GM11168 (cell line): Measurements from ENCODE around the gene NCKAP5.

Source experiments
- in situ Hi-C: fragments of 300-500 bp; cut with MboI; formaldehyde crosslinking; loops from one replicate; pipeline ENCODE4 v1.12.0; 2022; ENCODE audit warnings: low sequenced_read_pairs; ENCODE audit not compliant: unreplicated experiment

The NCKAP5 gene

DNA sequence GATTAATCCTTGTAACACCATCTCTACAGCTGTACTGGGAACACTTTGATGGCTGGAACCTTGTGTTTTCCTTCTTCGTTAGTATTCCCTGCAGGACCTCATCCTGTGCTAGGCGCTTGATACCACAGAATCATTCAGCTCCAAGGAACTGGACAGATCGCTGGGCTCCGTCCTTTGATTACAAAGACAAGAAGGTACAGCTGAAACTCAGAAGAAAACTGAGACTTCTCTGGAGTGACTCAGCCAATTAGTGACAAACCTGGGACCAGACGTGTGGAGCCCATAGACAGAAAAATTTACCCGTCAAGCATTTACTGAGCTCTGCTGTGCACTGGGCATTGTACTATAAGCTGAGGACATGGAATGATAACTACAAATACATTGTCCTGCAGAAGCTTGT is 67.3 kb downstream of the NCKAP5 start:
- in situ Hi-C loops, result no loop called here

DNA sequence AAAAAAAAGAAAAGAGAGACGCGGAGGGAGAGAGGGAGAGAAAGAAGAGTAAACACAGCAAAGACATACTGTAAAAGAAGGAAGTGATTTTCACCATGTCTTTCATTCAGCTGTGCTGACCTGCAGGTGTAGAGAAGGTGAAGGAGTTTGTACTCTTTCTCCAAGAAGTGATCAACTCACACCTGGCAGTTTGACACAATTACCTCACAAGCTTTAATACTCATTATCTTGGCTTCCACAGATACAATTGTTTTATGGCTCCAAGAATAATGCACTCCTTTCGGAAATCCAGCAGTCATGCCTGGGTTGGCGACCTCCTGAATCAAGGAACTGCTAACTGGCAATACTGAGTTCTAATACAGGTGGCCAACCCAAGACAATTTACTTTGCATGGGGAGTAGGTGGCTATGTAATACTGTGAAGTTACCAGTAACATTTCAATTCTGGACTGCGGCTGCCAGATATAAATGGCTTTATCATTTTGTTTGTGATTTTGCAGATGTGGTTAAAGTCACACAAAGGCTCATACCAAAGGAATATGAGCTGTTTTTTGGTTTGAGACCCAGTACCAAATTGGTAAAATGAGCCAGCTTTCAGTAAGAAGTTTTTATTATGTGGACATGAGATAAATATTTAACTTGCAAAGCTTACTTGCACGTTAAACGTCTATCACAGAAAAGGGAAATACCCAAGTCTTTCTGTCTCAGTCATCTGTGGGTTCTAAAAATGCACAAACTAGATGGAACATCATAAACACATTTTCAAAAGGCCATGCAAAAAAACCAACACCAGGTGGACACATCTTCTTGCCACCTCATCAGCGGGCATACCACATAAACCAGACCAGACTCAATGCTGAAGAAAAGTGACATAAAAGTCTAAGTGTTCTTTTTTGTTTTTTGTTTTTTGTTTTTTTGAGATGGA is 69.3 kb downstream of the NCKAP5 start:
- in situ Hi-C loops, result no loop called here

DNA sequence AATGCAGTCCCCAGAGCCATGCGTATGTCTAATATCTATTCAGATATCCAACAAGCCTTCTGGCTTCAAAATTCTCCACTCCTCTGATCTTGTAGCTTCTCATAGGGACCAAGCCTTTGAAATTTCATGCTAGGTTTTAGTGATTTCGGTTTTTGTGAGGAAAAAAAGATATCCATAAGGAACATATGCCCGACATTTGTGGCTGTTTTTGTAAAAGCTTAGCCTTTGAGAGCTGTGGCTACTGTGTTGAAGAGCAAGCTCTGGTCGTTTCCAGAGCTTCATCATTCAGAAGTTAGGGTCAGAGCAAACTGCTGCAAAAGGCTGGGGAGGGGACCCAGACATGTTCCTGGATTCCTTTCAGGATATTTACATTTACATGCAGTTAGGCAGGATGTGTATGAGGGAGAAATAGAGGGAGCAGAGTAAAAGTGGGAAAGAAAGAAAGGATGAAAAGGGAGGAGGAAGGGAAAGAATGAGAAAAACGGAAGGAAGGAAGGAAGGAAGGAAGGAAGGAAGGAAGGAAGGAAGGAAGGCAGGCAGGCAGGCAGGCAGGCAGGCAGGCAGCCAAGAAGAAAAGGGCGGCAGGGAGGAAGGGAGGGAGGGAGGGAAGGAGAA is 70.2 kb downstream of the NCKAP5 start:
- in situ Hi-C loops, result no loop called here

DNA sequence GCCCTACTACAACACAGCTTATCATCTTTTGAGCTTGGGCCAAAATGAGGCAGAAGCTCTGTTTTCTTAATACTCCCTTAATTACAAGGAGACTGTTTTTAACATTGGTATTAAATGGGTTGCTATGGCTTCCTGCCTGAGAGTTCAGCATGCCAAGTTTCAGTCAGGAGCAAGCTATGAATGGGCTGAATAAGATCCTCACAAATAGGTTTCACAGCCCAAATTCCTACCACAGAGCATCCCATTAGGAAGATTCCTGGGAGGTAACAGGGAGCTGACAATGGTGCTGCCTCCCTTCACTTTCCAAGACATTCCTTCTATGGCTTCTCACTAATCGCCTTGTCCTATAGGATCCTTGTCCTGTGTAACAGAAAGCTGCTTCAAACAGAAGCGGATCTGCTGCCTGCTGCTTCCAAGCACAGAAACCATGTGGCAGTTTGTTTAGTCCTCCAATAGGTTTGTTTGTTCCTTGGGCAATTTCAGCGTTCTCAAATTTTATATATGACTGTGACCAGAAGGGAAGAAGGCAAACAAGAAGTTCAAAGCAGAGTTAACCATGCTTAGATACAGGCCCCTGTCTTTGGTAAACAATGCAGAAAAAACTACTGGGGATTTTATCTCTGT is 70.9 kb downstream of the NCKAP5 start:
- in situ Hi-C loops, result no loop called here

DNA sequence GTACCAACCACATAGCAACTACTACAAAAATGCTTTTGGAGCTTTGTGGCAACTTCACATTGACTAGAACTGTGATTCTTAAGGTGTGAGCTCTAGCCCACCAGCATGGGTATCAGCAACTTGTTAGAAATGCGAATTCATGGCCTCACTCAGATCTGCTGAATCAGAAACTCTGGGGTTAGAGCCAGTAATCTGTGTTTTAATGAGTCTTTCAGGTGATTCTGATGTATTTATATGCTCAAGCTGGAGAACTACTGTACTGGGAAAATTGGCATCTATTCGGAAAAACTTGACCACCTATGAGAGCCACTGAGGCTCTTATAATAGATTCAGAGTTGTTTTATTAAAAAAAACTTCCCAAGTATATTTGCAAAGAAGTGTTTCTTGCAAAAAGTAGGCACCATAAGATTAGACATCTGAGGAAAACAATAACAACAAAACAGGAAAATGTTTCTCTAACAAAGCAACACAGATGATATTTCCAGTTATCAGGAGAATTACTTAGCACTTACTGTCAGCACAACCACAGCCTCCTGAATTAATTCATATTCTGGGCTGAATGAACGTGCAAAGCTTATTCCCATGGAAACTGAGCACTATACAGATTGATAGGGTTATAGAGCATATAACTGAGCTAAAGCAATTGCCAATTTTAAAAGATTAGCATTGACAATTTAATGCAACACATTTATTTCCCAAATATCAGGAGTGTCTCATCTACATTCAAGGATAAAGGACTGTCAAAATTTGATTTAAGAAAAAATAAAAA is 71.6 kb downstream of the NCKAP5 start:
- in situ Hi-C loops, result no loop called here

DNA sequence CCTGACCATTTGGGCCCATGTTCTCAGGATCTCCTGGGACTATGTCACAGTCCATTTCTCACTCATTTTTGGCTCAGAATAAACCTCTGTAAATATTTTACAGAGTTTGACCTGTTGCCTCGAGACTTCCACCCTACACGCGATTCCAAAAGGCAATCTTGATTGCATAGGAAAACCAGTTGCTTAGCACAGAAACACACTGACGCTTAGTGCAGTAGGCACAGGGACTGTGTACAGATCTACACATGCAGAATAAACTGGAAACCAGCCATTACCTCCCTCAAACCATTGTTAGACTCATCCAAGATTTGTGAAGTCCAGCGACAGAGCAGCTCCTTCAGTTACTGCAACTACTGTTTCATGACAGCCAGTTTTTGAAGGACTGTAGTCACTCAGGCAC is 73.0 kb downstream of the NCKAP5 start:
- in situ Hi-C loops, result no loop called here

DNA sequence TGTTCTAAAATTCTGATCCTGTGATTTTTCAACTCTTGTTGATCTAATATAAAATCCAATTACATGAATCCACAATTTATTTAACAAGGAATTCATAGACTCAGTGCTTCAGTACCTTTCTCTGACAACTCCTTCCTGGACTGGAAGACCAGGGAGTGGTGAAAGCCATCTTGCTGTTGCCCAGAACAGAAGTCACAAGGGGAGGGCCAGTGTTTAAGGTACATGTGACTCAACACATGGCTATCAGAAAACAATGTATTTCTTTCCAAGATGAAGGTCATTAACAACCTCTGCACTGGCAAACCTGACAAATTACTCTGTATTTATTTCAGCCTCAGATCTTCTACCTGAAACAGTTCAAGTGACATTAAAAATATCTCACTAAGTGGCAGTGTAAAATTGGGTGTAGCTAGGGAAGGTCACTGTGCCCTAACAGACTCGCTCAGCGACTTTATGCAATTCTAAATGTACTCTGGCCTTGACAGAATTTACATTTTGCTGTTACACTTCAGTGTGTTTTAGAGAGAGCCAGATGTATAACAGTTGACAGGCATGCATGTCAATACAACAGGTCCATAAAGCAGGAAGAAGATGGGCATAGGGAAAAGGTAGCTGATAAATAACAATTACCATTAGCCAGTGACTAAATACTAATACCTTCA is 75.4 kb downstream of the NCKAP5 start:
- in situ Hi-C loops, result no loop called here

DNA sequence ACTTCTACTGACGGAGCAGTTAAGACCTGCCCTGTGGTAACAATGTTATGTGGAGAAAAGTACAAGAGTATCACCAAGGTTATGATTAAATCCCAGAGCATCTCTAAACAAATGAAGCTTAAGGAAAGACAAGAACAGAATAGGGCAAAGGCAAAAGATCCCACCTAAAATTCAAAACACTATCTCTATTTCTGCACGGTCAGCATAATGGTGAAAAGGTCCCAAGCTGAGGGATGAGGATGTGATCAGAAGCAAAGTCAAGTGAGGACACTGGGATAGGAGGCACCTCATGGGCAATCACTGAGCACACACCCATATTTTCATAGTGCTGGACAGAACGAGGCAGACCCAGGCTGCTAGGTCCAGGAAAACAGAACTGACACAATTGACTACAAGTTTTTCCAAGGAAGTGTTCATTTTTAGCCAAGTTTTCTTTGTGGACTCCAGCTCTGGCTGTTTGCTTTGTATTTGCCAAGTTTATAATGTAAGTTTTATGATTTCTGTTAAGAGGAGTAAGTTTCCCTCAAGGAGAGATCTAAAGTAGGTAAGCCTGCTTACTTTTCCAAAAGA is 77.8 kb downstream of the NCKAP5 start:
- in situ Hi-C loops, result no loop called here

DNA sequence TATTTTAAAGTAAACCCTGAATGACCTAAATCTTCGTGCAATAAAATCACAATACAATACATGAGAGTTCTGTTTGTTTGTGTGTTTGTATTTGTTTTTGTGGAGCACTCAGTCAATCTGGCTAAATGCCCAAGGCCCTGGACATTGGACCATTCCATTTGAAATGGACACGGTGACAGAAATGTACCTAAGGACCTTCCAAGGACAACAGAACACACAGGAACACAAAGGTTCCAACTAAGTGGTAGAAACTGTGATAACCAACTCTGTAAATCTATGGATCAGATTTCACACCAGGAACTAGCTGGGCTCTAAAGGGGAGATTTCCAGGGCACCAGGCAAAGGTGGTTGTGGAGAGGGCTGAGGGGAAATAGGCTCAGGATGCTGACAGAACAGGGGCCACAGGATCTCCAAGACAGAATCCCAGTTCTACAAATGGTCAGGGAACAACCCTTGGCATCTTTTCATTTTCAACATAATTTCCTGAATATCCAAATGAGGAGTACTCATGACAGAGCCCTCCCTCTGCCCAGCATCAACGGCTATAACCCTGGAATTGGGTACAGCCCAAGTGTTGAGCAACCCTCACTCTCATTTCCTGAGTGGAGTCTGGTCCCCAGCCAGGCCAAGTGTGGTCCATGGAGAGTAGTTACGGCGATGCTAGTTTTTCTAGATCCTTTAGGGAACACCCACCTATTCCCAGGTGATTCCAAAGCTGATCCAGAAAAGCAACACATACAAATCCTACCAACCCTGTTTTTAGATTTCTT is 78.4 kb downstream of the NCKAP5 start:
- in situ Hi-C loops, result no loop called here

DNA sequence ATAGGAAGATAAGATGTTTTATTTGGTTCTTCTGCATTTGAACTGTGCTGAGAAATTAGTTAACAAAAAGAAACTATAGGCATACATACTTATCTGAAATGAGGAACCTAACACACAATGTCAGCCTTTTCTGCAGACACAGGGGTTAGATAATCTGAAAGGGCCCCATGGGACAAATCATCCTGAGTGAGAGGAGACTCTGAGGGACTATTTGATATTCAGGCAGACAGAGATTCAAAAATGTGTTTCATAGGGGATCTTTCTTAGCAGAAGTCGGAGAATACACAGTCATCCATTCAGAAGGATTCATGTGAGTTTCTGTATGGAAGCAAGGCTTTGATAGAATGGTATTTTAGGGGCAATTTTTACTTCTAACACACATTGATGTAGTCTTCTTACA is 79.1 kb downstream of the NCKAP5 start:
- in situ Hi-C loops, result no loop called here

DNA sequence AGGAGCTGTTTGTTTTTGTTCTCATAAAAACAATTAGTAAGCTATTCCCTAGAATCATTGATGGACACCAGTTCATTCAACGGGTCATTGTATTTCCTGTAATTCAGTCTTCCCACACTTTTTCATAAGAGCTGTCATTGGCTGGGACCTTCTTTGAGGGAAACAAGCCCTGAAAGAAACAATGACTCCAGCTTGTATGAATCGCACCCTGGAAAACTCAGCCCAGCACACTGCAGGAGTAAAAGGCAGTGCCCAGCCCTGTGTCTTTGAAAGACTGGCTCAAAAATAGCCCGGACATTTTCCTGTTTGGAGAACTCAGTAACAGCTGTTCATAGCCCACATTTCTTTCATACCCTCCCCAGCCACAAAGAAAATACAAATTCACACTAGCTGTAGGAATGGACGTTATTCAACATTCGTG is 81.5 kb downstream of the NCKAP5 start:
- in situ Hi-C loops, result no loop called here

DNA sequence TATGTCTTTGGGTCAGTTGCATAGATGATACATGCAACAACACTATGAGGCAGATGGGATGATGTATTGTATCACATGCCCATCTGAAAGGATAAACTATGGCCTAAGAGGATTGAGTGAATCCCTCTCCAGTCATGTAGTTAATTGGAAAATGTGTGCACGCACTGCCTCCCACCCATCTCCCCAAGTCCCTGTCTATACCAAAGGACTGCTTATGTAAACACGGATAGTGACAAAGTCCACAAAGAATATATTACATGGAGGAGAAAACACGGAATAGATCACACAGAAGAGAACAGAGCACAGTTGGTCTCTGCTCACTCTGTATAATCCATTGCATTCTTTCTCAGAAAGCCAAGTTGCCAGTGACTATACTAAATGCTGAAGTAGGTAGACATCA is 82.4 kb downstream of the NCKAP5 start:
- in situ Hi-C loops, result no loop called here

DNA sequence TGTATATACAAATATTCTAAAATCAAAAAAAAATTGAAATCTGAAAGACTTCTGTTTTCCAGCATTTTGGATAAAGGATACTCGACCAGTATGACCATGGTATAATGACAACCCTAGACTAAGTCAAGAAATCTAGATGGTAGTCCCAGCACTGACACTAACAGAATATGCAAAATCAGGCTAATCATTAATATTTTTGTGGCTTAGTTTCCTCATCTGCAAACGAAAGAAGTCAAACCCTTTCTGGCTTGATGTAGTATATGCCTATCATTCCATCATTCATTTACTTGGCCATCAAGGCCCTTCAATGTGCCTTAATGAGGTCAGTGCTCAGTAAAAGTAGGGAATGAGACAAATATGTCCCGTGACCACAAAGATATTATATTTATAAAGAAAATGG is 83.5 kb downstream of the NCKAP5 start:
- in situ Hi-C loops, result no loop called here

DNA sequence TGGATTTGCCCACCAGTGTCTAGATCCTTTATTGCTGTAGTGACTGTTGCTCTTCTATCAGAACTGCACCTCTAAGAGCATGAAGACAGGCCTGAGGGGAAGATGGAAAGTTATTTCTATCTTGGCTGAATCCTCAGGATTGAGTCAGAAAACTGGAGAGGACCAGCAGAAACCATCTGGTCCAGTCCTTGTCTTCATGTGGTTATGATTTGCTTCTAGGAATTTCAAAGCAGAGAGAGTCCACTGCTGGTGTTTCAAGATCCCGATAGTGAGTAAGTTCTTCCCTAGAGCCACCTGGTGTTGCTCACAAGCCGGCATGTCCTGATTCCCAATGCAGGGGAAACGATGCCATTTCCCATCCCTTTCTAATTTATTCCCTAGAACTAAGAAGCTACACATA is 84.2 kb downstream of the NCKAP5 start:
- in situ Hi-C loops, result no loop called here

DNA sequence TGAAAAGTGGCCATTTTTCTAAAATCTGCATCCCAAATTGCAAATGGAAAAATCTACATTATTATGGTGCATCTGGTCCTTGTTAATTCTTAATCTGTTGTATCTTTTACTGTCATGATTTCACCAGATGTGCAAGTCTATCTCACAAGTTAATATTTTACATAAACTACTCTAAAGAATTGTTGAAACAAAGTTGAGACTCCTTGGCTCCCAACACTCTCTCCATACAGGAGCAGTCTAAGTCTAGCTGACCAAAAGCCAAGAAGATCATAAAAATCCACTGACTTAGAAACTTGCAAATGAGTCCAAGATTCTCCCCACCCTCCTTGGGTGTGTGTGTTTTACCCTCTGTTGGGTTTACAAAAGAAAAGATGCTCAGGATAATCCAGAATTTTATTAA is 85.1 kb downstream of the NCKAP5 start:
- in situ Hi-C loops, result no loop called here

DNA sequence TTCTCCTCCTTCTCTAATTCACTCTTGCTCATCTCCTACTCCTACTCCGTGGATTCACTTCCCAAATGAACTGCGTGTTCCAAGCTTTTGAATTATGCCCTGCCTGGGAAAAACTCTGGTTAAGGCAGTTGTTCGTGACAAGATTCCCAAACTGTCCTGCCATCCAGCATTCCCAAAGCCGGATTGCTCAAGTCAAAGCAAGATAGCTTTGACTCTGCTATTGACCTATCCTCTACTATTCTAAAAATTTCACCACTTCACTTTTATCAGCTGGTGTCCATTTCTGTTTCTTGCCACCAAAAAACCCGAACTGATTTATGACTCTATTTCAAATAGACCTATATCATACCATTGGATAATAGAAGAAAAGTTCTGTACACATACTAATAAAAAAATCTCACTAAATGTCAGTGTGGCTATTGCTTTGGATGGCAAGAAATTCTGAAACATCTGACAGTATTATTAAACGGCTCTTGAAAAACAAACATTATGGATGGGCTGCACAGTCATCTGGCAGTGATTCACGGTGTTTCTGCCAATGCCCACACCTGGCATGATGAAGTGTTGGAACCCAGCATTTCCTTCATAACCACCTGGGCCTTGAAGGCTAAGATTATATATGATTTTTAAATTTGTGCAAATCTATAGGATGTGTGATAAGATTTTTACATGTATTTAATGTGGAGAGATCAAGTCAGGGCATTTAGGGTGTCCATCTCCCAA is 87.4 kb downstream of the NCKAP5 start:
- in situ Hi-C loops, result no loop called here

DNA sequence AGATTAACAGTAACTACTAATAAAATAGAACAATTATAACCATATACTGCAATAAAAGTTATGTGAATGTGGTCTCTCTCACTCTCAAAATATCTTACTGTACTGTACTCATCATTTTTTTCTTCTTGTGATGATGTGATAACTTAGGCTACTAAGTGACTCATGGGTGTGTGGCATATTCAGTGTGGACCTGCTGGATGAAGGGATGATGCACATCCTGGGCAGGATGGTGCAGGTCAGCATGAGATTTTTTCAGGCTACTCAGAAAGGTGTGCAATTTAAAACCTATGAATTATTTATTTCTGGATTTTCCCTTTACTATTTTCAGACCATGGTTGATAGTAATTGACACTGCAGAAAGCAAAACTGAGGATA is 90.7 kb downstream of the NCKAP5 start:
- in situ Hi-C loops, result no loop called here

DNA sequence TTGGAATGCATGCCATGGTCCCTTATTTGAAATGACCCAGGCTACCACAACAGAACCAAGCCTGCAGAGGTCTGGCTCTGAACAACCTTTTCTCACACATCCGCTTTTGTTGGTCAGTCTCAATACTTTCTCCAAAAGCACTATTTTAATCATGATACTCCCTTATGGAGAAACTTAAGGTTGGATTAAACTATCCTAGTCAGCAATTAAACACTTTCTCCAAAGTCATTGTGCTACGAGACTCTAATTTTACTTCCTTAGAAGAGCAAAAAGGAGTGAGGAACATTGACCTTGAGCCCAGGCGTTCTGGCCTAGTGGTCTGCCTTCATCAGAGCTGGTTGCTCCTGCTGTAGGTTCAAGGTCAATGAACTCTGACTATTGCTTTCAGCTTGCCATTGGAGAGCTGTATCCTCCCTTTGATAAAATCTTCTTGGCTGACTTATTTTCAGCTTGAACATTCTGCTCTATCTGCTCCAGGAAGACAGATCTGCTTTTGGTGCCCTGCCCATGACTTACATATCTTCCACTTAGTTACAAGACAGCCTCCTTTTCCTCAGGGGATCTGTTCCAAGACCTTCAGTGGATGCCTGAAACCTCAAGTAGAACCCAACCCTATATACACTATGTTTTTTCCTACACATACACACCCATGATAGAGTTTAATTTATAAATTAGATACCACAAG is 91.2 kb downstream of the NCKAP5 start:
- in situ Hi-C loops, result no loop called here
